NCI-H1092 (cell line): Measurements from ENCODE around the gene BTG2.
"Not testable (repeated sequence)": the region's sequence is repeated elsewhere in the genome, so short reads cannot be mapped to it uniquely, and the experiment has no call there.

Experiments
- DNase-seq: peaks from one replicate; lab custom pipeline; 2025; lab: John Stamatoyannopoulos, UW

Gene BTG2

GRCh38 chr1:203295796-203296195, 9.5 kb upstream of the BTG2 start:
- no peak for DNase-seq

- no peak for DNase-seq
Measured at GRCh38 chr1:203296460-203297073, 8.8 kb upstream of the BTG2 start.

- peak; percentile 72 for DNase-seq
Measured at GRCh38 chr1:203299169-203299568, 6.2 kb upstream of the BTG2 start.

- not testable (repeated sequence) for DNase-seq
Measured at GRCh38 chr1:203299719-203300429, 5.4 kb upstream of the BTG2 start.

- DNase-seq = no peak
Measured at GRCh38 chr1:203300441-203301330, 4.6 kb upstream of the BTG2 start.

- DNase-seq = no peak
Measured at GRCh38 chr1:203301331-203301668, 4.0 kb upstream of the BTG2 start.

GRCh38 chr1:203302456-203302855, 2.9 kb upstream of the BTG2 start:
- no peak for DNase-seq

- DNase-seq = no peak
Measured at GRCh38 chr1:203302894-203303293, 2.4 kb upstream of the BTG2 start.

GRCh38 chr1:203304391-203304918, 864 bp upstream of the BTG2 start:
- DNase-seq = no peak

GRCh38 chr1:203305809-203306088, 430 bp downstream of the BTG2 start:
- DNase-seq = no peak

- DNase-seq = peak; percentile 69
Measured at GRCh38 chr1:203306089-203306964, 1.0 kb downstream of the BTG2 start.

GRCh38 chr1:203306965-203307541, 1.7 kb downstream of the BTG2 start:
- DNase-seq = no peak

GRCh38 chr1:203307641-203308126, 2.4 kb downstream of the BTG2 start:
- no peak for DNase-seq

- no peak for DNase-seq
Measured at GRCh38 chr1:203308328-203308922, 3.1 kb downstream of the BTG2 start.

GRCh38 chr1:203308923-203309331, 3.6 kb downstream of the BTG2 start:
- DNase-seq = no peak

GRCh38 chr1:203311368-203312301, 6.3 kb downstream of the BTG2 start:
- DNase-seq = no peak

- DNase-seq = not testable (repeated sequence)
Measured at GRCh38 chr1:203314025-203314759, 8.9 kb downstream of the BTG2 start.

- DNase-seq = no peak
Measured at GRCh38 chr1:203316626-203317093, 11.3 kb downstream of the BTG2 start.
